Stimulated activated CD4-positive, alpha-beta T cell treated with anti-CD3 and anti-CD28 coated beads, TNF-alpha, amount 100 ng/mL, for 4 hours (primary cell): ENCODE data around the gene ARID1A.
"Not testable (repeated sequence)": the region's sequence is repeated elsewhere in the genome, so short reads cannot be mapped to it uniquely, and the experiment has no call there.

Experiments
- DNase-seq, 3 experiments: peaks; one replicate each; pipeline ENCODE4 v3.0.0-alpha.2; 2020; ENCODE audit warnings: low read depth in 3 of 3

The ARID1A gene

DNA sequence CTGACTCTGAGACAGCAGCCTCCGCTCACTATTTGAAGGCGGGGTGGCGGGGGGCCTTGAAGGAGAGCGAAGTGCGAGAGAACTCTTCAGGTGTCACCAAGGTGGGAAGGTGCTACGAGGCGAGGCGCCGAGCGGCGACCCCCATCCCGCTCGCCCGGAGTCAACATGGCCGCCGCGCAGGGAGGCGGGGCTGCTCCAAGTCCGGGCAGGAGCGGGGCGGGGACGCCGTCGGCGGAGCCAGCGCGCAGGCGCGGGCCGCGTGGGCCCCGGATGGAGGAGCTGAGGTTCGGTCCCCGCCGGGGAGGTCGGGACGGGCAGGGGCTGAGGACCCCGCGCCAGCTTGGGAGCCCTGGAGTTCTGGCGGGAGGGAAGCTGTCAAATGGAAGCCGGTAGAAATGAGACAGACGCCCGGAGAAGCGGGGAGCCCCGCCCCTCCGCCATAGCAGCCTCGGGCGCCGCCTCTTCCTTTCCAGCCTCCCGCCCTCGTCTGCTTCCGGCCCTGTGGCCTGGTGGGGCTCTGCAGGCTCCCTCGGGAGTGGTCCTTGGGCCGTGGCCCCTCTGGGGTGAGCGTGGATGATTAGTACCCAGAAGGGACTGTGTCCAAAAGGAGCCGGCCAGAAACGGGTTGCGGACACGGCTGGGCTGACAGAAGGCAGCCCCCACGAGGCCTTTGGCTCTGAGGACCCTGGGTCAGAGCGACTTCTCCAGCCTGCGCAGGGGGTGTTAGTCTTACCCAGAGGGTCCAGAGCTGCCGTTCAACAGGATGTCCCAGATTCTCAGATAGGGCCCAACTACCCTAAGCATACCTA, 92.1 kb downstream of the ARID1A start, which contains the start of gene PIGV:
PIGV (plus strand) TSS at position 245 of the 809 bp plus-strand sequence. CDS start 2,866 bp downstream, outside the sequence.
- DNase-seq: peak; percentile 78 to 89 (median 80)

- DNase-seq: no peak
These were observed 92.6 kb downstream of the ARID1A start for GRCh38 chr1:26788515-26788785.

DNA sequence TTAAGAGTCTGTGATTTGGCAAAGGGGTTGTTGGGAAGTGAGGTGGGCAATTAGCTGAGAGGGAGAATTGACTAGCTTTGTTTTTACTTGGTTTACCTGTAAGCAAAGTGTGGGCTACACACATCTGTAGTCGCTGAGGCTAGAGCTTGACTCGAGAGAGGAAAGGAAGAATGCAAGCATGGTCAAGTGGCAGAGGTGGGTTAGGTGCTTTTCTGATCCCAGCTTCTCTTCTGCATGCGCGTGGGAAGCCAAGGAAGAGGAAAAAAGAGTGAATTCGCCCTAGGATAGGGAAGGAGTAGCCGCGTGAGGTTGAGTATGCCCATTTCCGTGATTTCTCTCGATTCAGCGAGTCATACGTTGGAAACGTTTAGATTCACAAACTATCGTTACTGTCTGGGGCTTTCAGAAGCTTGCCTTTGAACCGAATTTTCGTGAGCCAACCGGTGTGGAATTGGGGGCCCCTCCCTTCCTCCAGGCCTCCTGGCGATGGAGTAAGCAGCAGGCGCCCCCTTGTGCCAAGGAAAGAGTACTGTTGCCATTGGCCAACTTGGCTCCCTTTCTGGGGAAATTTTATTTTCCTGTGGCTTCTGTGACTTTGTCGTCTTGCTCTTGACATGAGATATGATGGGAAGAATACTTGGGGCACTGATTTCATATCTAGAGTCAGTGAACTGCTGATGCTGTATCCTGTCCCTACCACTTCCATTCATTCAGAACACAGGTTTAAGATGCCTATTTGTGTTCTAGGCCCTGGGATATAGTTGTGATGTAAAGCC, 93.2 kb downstream of the ARID1A start:
- DNase-seq: peak; percentile 71 to 86 (median 74)

- DNase-seq: no peak
These were observed 93.7 kb downstream of the ARID1A start for GRCh38 chr1:26789612-26789865.

DNA sequence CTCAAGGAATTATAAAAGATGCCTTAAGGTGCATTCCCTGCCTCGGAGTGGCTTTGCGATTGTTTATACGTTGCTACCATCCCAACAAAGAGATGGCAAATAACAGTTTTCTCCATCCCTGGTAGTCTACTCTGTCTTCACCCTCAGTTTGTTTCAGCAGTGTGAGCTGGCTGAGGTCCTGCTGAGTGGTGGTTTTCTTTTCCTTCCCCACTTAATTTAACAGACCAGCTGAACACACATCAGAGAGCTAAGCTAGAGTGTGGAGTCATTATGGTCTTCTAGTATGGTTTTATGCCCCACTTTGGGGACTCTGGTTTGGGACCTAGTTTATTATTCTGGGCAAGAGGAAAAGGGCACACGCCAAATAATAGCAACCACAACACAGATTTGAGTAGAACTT, 94.1 kb downstream of the ARID1A start:
- DNase-seq: no peak

DNA sequence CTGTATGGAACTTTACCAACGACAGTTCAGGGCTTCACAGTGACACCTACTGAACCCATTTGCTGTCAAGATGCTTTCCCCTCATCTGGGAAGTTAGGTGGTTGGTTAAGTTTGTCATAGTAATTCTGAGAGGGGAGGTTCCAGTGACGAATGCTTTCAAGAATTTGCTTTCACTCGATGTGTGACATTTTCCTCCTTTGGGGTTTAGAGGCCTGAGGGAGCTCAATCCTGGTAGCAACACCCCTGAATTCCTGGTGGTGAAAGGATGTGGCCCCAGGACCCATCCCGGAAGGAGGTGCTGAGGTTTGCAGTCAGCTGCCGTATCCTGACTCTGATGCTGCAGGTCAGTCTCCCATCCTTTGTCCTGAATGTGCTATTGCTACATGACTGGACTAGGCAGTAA, 94.7 kb downstream of the ARID1A start:
- DNase-seq: no peak

GRCh38 chr1:26791148-26791547, 95.3 kb downstream of the ARID1A start:
- no peak for DNase-seq

- no peak for DNase-seq
These were observed 95.8 kb downstream of the ARID1A start for GRCh38 chr1:26791626-26792025.

- no peak for DNase-seq
These were observed 97.1 kb downstream of the ARID1A start for GRCh38 chr1:26792924-26793323.

DNA sequence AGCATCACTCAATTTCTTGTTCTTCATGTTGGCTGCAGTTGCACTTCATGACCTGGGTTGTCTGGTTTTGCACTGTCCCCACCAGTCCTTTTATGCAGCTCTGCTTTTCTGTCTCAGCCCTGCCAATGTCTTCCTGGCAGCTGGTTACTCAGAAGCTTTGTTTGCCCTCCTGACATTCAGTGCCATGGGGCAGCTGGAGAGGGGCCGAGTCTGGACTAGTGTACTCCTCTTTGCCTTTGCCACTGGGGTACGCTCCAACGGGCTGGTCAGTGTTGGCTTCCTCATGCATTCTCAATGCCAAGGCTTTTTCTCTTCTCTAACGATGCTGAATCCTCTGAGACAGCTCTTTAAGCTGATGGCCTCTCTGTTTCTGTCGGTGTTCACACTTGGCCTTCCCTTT, 98.6 kb downstream of the ARID1A start:
- no peak for DNase-seq

- DNase-seq: no peak
These were observed 101.8 kb downstream of the ARID1A start for GRCh38 chr1:26797627-26798026.

DNA sequence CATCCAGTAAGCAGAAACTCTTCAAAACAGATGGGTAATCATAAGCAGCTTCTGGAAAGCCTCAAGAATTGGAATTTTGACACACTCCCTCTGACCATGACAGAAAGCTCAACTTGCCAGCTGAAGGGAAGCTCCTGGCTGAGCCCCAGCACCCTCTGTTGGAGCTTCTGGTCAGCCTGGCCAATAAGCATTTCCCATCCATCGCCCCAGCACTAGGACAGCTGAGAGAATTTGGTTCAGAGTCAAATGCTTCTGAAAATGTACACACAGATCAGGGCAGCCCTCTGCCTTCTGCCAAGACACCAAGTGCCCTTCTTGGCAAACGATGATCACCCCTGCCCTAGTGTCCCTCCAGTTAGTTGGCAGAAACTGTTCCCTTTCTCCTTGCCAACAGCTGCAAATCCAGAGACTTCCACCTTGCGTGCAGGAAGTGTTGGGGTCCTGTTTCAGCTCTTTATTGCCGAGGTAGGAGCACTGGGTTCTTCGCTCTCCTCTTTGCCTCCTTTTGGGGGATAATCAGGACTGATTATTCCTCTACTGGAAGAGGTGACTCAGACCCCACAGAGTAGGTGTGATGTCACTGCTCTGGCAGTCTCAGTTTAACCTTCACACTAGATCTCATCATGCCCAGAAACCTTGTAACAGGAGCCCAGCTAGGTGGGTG, 103.8 kb downstream of the ARID1A start:
- DNase-seq: no peak

DNA sequence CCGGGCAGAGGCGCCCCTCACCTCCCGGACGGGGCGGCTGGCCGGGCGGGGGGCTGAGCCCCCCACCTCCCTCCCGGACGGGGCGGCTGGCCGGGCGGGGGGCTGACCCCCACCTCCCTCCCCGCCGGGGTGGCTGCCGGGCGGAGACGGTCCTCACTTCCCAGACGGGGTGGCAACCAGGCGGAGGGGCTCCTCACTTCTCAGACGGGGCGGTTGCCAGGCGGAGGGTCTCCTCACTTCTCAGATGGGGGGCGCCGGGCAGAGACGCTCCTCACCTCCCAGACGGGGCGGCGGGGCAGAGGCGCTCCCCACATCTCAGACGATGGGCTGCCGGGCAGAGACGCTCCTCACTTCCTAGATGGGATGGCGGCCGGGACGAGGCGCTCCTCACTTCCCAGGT, 108.1 kb downstream of the ARID1A start:
- DNase-seq: not testable (repeated sequence)

DNA sequence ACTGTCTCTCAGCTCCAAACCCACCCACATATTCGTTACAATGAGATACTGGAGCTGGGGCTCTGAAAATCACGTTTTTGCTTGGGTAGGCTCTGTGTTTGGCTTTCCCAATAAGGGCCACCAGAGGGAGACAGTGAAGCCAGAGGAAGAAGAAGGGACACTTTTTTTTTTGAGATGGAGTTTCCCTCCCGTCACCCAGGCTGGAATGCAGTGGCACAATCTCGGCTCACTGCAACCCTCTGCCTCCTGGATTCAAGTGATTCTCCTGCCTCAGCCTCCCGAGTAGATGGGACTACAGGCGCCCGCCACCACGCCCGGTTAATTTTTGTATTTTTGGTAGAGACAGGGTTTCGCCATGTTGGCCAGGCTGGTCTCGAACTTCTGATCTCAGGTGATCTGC, 114.3 kb downstream of the ARID1A start:
- DNase-seq: peak in 2 of 3 experiments; percentile 59 to 64

DNA sequence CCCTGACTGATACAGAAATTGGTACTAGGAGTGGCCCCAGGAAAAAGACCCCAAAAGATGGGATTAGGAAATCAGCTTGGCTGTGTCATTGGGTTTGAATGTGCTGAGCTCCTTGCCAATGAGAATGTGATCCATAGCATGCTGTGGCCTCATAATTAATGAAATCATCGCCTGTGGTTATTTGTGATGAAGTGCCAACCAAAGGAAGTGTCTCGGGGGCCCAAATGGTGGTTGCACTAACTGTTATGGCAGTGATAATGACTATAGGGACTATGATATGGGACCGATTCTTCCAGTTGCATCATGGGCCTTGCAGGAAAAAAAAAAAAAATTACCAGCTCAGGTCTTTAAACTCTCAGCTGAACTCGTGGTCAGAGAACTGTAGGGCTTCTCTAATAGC, 115.2 kb downstream of the ARID1A start:
- DNase-seq: no peak

DNA sequence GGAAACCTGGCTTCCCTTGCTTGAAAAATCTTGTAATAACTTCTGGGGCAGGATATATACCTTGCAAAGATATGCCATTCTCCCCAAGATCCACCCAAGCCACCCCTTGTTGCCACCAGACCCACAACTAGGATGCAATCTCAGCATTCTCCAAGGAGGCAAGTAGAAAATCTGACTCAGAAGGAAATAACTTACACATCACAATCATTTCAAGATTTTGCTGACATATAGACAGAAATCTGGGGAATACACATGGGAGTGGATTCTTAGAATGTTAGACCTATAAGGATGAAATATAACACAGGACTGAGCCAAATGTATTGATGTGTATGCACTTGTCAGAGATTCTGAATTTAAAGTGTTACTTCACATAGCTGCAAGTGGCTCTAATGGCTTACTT, 115.9 kb downstream of the ARID1A start:
- no peak for DNase-seq

- no peak for DNase-seq
These were observed 118.6 kb downstream of the ARID1A start for GRCh38 chr1:26814377-26814776.

DNA sequence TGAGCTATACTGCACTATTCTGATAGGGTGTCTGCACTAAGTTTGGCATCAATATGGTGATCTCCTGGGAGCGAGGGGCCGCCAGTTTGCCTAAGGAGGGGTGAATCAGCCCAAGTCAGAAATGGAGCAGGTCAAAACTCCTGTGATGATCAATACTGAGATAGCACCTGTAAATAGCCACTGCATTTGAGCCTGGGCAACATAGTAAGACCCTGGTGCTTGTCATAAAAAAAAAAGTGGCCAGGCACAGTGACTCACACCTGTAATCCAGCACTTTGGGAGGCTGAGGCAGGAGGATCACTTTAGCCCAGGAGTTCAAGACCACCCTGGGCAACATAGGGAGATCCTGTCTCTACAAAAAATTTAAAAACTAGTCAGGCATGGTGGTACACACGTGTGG, 119.1 kb downstream of the ARID1A start:
- DNase-seq: no peak

- DNase-seq: no peak
These were observed 125.0 kb downstream of the ARID1A start for GRCh38 chr1:26820784-26821269.

DNA sequence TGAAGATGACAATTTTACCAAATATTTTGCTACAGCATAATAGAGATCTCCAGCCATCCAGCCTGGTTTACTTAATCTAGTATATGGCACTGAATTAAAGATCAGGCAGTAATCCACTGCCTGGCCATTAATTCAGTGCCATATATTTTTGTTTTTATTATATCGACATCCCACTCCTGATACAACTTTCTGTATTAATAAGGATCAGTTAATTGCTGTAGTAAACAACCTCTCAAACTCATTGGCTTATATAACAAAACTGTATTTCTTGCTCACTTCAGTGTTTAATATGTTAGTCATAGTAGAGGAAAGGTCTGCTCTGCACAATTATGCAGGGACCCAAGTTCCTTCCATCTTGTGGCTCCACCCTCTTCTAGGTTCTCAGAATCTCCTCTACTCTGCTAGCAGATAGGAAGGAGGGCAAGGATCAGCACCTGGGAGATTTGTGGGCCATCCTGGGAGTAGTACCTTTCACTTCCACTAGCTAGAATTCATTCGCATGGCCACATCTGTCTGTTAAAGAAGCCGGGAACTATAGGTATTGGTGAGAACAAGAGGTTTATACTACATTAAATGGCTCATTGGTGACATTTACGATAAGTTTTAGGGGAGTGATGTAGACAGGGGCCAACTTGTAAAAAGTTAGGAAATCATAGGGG, 127.1 kb downstream of the ARID1A start:
- DNase-seq: no peak

DNA sequence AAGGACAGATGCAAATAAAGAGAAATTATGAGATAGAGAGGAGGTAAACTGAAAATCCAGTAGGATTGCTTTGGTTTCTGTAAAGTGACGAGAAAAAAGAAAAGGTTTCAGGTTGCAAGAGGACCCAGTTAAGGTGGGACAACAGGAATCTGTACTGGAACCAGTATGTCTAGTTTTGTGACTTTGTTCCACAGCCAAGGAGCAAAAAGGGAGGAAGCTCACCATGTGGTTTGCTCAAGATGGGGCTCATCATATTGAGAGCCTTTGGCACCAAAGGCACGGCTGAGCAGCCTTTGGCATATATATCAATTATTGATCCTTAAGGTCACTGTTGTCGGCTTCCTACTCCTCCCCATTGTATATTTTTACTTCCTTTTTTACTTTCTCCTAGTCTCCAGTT, 128.9 kb downstream of the ARID1A start:
- DNase-seq: no peak
